GM18907 (cell line): ENCODE measurements around the gene MOB3C.

Source experiments
- ATAC-seq: cut with Tn5 transposase; IDR thresholded peaks from one replicate; pipeline ENCODE4 v1.9.1; 2021; ENCODE audit warnings: mild to moderate bottlenecking, moderate library complexity; ENCODE audit not compliant: unreplicated experiment

Gene MOB3C

DNA sequence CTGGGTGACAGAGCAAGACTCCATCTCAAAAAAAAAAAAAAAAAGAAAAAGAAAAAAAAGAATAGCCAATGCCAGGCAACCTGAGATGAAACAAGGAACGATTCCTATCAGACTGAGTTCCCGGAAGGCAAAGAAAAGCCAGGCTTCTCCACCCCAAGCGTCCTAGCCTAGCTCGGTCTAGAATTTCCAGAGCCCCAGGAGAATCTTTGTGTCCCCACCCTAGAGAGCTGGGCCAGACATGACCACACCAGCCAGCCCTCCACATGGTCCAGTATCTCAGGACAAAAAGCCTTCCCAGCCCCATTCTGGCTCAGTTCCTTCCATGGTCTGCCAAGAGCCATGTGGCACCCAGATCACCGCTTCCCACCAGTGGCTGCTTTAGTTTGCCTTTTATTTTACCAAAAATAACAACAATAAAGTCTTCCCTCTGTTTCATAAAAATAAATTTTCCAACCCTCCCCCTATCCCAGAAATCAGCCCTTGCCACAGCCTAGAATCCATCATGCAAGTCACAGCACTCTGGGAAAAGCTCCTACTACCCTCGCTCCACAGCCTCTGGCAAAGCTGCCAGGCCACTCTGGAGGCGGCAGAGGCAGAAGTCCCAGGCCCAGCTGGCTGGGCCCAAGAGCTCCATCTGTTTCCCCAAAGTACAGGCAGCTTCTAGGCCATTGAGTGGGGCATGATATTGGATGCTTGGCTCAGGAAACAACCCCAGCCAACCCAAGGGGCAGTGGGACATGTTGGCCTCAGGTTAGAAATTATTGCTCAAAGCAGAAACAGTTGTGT is 9.1 kb downstream of the MOB3C start:
- ATAC-seq = no peak

GRCh38 chr1:46606255-46606965 is 10.2 kb downstream of the MOB3C start:
- ATAC-seq = no peak

GRCh38 chr1:46605232-46605631 is 11.4 kb downstream of the MOB3C start:
- no peak for ATAC-seq

GRCh38 chr1:46603858-46604549 is 12.6 kb downstream of the MOB3C start, which contains the start of gene MKNK1:
MKNK1 (minus strand) TSS chr1:46604268; CDS start chr1:46583327, 20,941 bp downstream.
- ATAC-seq = peak; percentile 94

GRCh38 chr1:46603481-46603857 is 13.1 kb downstream of the MOB3C start:
- ATAC-seq = no peak

GRCh38 chr1:46601257-46602007 is 15.2 kb downstream of the MOB3C start:
- no peak for ATAC-seq

GRCh38 chr1:46599059-46599970 is 17.3 kb downstream of the MOB3C start:
- ATAC-seq = no peak

GRCh38 chr1:46596846-46597245 is 19.8 kb downstream of the MOB3C start:
- no peak for ATAC-seq

DNA sequence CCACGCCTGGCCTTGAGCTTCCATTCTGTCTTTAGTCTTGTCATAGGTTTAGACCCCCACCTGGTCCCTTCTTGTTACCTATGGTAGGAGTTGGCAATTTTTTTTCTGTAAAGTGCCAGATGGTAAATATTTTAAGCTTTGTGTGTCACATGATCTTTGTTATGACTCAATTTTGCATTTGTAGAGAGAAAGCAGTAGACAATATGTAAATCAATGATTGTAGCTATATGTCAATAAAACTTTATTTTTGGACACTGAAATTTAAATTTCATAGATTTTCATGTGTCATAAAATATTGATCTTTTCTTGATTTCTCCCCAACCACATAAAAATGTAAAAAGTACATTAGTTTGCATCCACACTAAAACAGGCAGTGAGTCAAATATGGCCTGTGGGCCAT is 20.6 kb downstream of the MOB3C start:
- ATAC-seq = no peak

- no peak for ATAC-seq
These were observed 21.5 kb downstream of the MOB3C start for GRCh38 chr1:46595127-46595526.

DNA sequence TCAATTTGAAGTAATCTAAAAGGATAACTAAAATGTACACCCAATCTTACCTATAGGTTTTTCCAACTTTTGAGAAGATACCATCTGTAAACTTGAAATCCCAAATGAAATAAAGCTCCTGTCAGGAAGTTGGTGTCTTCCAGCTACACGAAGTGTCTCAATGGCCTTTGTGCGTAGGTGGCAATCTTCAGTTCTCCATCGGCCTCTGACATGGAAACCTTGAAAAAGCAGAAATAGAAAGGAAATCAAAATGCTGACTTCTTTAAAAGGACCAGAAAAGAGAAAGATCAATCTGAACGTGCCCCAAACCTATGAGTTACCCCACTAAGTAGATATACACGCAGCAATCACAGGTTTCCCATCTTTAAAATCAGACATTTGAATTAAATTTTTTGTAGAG is 22.5 kb downstream of the MOB3C start:
- ATAC-seq = no peak

DNA sequence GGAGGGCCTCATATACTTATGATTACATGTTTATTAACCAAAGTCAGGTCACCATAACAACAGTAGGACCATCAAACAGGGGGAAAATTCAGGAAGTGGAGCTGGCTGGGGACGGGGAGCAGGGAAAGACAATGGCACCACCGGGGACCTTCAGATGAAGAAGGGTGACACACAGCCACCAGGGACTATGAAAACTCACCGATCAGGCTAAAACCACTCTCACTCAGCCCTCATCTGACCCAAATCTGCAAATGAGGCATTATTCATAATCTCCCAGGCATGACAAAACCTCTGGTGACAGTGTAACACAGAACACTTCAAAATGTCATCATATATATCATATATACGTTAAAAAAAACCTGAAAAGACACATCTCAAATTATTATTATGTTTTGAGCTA is 23.8 kb downstream of the MOB3C start:
- ATAC-seq = no peak

- ATAC-seq = no peak
These were observed 27.1 kb downstream of the MOB3C start for GRCh38 chr1:46589529-46589928.

DNA sequence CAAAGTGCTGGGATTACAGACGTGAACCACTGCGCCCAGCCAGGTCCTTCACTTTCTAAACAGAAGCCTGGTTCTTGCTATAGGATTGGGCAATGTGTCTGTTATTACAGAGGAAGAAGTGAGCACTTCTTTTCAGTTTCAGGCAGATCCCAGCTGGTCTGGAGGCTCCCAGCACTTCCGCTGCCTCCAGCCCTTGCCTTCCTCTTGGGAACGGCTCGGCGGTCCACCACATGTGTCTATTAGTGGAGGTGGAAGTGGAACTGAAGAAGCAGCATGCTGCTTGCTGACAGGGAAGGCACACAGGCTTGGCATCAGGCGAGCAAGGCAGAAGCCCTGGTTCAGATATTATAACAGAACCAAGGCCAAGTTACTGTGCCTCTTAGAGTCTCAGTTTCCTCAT is 29.5 kb downstream of the MOB3C start:
- ATAC-seq = no peak

DNA sequence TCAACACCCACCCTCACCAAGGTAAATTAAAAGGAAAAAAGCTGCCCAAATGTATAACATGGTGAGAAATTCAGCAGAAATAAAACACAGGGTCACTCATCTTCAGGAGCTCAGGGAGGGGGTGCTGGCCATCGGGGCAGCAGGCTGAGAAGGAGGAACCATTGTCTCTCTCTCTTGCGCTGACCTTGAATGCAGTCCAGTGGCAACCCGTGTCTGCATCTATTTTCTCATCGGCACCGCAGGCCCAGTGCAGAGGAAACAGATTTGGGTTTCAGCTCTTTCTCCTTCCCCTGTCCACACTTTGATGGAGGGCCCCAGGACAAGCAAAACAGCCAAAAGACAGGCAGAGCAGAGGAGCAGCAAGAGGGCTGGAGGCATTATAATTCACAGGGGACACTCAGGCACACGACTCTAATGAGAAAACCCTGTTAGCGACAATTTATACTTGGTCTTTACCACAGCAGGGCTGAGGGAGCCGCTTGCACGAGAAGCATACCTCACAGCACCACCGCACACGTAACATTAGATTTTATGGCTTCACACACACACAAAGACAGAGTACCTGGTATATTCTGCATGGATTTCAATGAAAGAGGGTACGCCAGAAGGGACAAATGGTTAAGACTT is 31.2 kb downstream of the MOB3C start:
- no peak for ATAC-seq

DNA sequence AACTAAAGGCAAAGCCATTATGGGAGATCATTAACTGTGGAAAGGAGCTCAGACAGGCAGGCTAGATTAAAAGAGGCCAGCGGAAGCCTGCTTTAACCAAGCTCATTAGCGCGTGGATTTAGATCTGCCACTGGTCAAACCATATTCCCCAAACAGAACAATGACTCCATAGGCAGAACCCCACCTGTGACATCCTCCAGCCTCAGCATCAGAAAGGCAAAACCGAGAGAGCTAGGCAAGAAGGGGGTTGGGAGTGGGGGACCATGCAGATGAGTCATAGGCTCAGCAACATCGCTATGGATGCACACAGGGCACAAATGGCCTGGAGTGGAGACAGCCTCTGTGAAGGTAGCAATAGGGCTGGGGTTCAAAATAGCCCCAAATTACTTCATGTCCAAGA is 33.1 kb downstream of the MOB3C start:
- no peak for ATAC-seq

GRCh38 chr1:46582972-46583371 is 33.6 kb downstream of the MOB3C start:
- no peak for ATAC-seq

DNA sequence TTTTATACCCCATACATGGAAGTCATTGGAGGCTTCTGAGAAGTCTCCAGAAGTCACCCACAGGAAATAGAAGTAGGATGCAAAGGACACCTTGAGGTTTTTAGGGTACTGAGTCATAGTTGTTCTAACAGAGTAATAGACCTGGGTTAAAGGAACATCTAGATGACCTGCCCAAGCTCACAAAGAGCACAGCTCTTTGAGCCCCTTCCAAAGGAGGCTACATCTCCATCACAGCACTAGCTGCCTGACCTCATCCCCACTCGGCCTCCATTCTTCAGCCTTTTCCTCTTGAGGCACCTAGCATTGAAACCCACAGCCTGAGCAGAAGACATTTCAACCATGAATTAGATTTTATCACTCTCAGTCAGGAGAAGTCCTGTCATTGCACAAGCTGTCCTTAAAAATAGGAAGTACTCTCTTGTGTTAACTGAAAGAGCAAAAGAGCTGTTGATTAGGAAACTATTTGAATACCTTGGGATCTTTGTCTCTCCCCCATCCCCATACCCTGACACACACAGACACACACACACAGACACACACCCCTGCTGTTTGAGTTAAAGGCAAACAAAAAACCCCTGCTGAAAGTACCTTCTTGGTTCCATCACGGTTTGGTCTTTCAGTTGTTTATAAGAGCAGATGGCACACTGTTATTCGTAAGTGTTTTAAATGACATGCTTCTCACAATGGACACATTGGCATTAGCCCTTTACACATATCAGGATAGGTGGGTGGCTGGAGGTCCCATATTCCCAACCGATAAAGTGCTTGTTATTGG is 34.7 kb downstream of the MOB3C start:
- ATAC-seq = no peak
